Right ventricle myocardium superior (tissue), 1 donor: ENCODE measurements around the gene SPTLC3. TPM values are rescaled to one million over a fixed set of nuclear protein-coding genes. Genes with fewer than 3 reads are reported as not detected.

Source experiments
- ATAC-seq: fragments of 200-7000 bp; cut with Tn5 transposase; one replicate; pipeline ENCODE4 v1.9.1; 2020; ENCODE audit warnings: mild to moderate bottlenecking; ENCODE audit not compliant: poor library complexity
- DNase-seq: peaks from one replicate; pipeline ENCODE4 v3.0.0-alpha.2; 2020
- intact Hi-C: fragments of 100-400 bp; cut with DNase I; formaldehyde crosslinking; loops from one replicate; pipeline ENCODE4 v1.11.2; 2022
- total RNA-seq: library from RNA; stranded (reverse); fragmentation: NEBNext Ultra II Directional; extraction: Animal tissue kit (Norgen Biotek cat#: 25700); gene quantifications from one replicate; pipeline ENCODE4 v1.2.1, GENCODE V29; 2021
- donor health status: DM: no; HTN: yes; CAD: no; lungs with severe emphysema.

Gene SPTLC3
- total RNA-seq, 1 donor from 2014 or later: 5.9 TPM

DNA sequence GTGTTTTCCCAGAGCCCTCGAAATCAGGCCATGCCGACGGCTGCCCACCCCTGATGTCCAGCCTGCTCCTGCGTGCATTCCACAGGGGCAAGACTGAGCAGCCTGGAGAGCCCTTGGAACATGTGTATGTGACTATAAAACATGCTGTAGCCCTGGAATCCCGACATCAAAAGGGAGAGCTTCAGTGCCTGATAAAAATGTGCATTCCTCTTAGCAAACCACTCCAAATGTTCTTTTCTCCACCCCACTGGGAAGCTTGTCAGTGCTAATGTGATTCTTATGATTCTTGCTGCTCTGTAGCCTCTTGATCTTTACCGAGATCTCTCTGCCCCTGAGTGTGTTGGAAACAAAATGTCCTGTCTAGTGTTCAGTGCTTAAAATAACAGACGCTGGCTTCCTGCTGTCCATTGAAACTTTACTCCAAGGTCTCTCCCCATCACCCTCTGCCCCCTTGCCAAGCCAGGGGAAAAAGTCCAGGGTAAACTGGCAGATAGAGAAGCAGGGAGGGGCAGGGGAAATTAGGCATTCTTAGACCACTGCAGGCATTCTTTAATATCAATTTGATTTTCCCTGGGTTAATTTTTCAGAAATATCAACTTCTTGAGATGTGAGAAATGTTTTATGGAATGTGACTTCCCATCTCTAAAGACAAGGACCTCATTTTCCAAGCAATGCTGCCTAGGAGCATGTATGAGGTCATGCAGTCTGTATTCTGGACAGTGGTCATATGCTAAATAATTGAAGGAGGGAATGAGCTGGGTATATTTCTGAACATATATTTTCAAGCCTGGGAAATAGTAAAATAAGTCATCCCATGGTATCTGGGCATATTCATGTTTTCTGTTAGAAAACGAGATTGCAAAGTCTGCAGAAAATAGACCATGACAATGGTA, 138.5 kb downstream of the SPTLC3 start:
- intact Hi-C loops: no loop called here
- no peak for DNase-seq
- peak; percentile 91 for ATAC-seq

DNA sequence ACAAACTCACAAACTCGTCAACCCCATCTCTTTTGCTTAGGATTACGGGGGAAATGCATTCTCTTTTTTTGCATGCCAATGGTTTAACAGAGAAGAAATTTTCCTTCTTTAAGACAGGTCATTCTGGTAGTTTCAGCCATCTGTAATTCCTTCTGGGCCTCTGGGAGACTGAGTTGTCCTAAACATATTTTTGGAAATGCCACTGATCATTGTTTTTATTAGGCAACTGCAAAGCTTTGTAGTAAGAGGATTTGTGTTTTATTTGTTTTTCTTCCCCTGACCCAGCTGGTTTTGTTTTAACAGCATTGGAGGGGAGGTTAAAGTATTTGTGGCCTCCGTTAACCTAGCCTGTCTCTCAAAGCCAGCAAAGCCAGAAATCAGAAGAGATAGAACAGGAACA, 139.2 kb downstream of the SPTLC3 start:
- intact Hi-C loops: no loop called here
- DNase-seq (no peak), ATAC-seq (no peak)

DNA sequence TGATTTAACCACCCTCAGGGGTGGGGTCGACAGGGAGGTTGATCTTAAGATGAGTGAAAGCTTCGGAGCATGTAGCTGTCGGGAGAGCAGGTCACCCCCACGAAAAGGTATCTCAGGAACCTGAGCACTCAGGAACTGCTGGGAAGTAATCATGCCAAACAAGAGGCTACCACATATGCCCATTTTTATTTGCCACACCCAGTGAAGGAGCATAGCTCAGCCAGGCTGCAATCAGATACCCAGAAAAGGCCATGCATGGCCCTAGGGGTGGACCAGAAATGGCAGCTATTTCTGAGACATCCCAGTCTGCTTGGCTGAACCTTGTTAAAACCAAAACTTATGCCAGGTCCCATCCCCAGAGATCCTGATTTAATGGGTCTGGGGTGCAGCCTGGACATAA, 139.6 kb downstream of the SPTLC3 start:
- no peak for DNase-seq
- ATAC-seq: no peak
- intact Hi-C loops: no loop called here

DNA sequence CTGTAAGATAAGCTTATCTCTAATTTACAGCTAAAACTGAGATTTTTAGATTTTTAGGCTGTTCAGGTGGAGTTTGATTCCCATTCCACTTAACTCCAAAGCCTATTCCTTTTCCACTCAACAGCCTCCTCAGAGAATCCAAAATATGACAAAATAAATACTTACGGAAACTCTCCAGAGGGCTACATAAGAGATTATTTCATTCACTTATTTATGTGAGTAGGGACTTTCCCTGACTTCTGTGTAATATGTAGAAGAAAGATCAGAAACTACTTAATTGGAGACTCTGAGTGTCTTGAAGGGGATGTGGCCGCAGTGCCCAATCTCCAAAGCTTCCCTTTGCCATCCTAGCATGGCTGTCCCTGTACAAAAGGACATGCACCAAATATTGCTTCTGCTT, 140.2 kb downstream of the SPTLC3 start:
- no peak for DNase-seq
- no peak for ATAC-seq

DNA sequence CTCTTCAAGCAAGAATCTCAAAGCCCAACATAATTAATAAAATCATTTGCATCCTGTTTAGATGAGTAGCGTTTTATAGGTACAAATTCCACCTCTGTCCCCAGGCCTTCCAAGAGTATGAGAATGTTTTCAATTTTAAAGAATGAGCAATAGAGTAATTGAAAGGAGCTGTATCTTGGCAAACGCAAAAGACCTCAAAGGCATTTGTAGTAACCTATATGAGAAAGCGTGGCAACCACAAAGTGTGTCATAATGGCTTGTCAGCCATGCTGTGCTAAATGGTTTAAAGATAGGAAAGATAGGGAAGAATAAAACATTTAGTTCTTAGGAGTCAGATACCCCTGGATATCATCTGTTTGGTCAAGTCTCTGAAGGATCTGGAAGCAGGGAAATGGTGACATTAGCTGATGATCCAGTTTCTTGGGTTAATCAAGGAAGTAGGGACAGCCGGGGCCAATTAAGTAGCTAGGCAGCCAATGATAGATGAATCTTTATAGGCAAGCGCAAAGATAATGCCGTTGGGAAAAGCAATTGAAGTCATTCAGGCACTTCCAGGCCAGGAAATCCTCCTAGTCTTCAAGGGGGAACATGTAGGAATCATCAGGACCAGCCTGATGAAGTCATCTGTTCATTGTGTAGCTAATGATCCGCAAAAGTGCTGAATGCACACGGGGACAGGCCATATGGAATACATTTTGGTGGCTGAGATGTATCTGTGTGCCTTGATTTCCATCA, 140.8 kb downstream of the SPTLC3 start:
- intact Hi-C loops: no loop called here
- DNase-seq: no peak
- no peak for ATAC-seq

More for the DNA sequence above, 140.2 kb downstream of the SPTLC3 start:
- intact Hi-C loops: no loop called here

DNA sequence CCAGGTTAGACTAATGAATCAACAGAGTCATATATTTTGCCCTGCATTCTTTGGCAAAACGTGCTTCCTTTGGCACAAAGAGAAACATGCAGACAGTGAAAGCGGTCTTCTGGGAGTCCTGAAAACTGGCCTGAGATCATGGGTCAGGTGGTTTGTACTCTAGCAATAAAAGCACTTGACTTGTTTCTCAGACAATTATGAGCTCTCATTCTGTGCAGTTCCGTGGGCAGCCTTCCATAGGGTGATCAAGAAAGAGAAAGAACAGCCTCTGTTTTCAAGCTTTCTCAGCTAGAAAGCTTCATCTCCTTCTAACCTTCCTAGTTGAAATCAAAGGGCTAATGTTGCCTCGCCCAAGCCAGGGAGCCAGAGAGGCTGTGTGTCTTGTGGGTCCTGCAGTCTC, 149.6 kb downstream of the SPTLC3 start:
- intact Hi-C loops: no loop called here
- no peak for ATAC-seq
- DNase-seq: no peak

DNA sequence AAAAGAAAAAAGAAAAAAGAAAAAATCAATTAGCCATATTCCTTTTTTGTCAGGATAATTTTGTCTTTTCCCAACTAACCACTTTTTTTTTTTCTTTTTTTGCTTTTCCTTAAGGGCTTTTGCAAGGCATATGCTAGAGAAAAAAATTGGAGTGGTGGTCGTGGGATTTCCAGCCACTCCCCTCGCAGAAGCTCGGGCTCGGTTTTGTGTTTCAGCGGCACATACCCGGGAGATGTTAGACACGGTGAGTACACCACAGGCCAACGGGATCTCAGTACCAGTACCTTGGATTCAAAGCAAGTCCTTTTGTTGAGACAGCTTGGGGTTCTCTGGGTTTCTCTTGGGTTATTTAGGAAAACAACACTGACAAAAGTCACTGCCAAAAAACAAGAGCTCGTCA, 151.1 kb downstream of the SPTLC3 start:
- ATAC-seq (no peak), DNase-seq (no peak)
- intact Hi-C loops: no loop called here

DNA sequence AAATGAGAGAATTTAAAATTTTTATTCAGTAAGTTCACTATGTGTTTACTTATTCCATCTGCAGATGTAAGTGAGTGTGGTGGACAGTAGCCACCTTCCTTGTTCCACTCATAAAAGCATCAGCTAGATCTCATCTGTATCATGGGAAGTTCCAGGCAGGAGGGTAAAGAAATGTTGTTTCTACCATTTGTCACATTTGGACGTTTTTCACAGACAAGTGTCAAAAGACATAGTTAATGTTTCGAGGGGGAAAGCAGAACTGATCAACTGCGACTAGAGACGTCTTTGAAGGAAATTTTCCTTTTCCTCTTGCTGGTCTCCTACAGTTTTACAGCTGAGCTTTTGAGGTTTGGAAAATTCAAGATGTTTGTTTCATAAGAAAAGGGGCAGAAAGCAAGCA, 156.4 kb downstream of the SPTLC3 start:
- ATAC-seq (no peak), DNase-seq (no peak)
- intact Hi-C loops: no loop called here

DNA sequence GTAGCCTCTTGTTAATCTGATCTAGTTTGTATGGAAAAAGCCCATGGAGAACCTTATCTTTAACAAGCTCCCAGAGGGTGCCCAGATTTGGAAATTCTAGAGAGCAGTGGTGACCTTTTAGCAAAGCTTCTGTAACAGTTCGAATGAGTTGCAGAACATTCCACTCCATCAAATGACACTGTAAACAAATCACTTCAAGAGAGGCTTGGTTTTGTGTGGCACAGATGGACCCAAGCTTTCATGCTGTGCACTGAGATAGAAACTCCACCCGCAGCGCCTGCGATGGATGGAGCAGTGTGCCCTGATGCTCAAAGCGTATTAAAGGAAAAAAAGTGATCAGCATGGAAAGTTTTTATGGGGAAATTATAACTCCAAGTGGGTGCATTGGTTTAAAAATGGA, 157.2 kb downstream of the SPTLC3 start:
- ATAC-seq (no peak), DNase-seq (no peak)
- intact Hi-C loops: no loop called here

DNA sequence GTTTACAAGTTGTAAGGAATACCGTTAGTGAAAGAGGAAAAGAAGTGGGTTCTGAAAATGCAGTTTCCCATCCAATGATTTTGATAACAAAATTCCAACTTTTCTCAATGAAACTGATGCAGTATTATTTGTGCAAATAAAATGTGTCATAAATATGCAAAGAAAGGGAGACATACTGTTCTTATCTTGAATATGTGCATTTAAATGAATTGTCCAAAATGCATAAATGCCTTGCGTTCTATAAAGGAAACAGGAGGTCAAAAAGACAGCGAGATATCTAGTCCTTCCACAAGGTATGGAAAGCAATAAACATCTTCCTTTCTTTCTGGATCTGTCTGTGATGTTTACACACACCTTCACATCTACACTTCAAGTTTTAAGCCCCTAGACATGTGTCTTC, 157.7 kb downstream of the SPTLC3 start:
- no peak for ATAC-seq
- intact Hi-C loops: no loop called here

DNA sequence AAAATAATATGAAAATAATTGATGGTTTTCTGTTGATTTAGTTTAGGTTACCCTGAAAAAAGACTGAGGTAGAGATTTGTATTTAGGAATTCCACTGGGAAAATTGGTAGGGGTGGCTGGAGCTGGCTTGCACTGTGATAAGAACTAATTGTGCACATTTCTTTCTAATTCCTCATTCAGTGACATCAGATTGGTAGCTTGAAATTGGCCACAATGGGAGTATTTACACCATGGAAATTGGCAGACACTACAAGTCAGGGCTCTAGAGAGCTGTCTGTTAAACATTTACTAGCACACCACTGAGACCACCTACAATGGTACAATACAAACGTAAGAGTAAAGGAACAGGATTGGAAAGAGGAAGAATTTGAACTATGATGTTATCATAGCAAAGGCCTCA, 160.3 kb downstream of the SPTLC3 start:
- intact Hi-C loops: no loop called here
- DNase-seq (no peak), ATAC-seq (no peak)

More for the DNA sequence above, 157.7 kb downstream of the SPTLC3 start:
- no peak for DNase-seq

DNA sequence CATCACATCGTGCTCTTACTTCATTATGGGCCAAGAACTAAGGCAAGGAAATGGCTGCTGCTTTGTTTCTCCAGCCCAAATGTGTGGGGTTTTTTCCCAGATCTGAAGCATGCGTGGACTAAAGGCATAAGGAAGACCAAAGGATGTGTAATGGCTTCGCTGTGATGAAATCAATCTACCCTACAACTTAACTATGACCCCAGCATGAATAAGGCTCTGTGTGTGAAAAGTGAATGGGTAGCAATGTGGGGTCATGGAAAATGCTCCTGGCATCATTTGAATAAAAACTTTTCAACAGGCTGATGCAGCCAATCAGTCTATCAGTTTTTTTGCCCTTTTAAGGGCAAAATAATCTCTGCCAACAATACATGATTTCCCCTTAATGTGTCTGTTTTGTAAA, 162.0 kb downstream of the SPTLC3 start:
- intact Hi-C loops: no loop called here
- DNase-seq (no peak), ATAC-seq (no peak)

DNA sequence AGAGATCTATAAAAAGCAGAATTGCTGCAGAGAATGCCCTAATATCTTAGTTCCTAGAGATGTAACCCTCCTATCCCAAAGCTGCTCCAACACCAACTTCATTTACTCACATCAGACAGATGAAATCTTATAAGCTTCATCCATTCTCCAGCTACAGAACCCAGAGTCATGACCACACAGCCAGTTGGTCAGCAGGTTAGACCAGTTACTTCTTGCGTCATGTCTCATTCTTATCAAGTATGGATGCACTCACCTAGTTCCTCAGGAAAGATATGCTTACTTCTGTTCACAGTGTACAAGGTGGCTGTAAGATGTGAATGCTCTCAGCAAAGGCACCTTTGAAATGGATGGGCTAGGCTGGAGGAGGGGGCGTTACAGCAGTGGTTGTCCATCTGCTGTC, 164.4 kb downstream of the SPTLC3 start:
- intact Hi-C loops: no loop called here
- ATAC-seq: no peak
- DNase-seq: no peak

DNA sequence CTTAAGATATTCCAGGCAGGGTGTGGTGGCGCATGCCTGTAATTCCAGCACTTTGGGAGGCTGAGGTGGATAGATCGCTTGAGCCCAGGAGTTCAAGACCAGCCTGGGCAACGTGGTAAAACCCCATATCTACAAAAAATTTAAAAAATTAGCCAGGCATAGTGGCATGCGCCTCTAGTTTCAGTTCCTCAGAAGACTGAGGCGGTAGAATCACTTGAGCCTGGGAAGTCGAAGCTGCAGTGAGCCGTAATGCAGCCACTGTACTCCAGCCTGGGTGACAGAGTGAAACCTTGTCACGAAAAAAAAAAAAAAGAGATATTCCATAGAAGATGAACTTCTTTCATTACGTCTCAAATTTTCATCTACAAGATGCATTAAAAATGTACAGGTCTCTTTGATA, 165.6 kb downstream of the SPTLC3 start:
- intact Hi-C loops: no loop called here
- DNase-seq (no peak), ATAC-seq (no peak)

DNA sequence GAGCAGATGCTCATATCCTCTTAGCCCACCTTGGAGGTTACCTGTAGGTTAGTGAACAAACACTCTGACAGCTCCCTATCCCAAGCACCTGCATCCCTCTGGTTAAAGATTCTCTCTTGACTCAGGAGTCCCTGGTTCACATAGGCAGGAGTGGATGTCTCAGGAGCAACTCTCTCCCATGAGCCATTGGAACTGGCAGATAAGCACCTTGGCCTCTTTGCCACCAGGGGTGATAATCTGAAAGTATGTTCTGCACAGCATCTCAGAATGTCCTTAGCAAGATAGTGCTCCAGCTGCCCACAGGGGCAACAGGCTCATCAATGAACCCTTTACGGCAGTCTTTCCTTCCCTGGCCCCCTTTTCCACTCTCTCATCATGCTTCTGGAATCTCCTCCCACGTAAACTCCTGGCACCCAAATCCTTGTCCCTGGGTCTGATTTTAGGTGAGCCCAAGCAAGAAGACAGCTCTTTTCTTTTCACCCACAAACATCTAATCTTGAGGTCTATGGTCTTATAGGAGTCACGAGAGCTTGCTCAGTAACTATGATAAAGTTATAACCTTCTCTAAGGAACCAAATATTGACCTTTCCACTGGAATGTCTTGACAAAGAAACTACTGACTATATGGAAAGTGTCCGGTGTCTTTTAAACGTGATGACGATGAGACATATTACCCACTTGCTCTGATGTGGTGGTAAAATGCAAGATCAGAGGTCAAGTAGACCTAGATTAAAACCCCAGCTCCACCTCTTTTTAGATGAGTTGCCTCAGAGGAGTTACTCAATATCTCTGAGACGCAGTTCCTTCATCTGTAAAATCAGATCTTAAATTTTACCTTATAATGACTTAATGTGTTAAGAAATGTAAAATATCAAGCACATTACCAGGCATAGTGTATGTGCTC, 172.5 kb downstream of the SPTLC3 start:
- intact Hi-C loops: no loop called here
- DNase-seq (no peak), ATAC-seq (no peak)

DNA sequence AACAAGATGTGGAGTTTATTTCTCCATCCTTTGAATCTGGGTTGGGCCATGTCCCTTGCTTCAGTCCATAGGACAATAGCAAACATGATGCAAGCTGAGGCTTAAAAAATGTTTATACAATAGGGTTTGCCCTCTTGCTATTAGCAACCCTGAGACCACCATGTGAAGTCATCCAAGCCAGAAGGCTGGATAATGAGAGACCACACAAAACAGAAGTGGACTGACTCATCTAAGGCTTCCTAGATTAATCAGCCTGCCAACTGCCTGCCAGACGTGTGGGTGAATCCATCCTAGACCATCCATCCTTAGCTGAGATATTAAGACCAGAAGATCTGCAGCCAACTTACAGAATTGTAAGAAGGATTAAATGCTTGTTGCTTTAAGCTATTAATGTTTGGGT, 174.2 kb downstream of the SPTLC3 start:
- DNase-seq (no peak), ATAC-seq (no peak)
- intact Hi-C loops: no loop called here

DNA sequence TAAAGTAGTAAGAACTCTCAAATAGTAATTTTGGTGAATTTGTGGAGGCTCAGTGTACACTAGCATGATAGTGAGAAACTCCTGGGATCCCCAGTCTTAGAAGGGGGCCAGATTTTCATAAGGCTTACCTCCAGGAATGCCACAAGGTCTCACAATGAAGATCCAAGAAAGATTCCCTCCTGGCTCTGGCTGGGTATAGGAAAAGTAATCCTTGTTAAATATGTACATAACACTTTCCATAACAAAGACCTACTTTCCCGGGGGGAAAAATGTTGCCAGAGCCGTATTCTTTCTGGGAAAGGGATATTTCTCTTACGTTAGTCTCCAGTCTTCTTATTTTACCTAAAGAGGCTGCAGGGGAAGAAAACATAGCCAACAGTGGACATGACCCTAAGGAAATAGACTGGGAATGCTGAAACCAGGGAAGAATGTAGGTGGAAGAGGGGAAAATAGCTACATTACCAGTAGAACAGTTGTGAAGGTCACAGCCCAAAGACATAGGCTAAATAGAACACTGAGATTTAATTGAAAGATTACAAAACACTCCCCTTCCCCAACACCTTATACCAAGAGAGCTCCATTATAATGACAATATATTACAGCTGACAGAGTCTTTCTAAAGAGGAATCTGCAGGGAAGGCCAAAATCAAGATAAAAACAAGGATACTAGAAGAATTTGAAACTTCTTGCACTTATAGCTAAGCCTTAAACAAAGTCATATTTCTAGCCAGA, 177.4 kb downstream of the SPTLC3 start:
- DNase-seq: no peak
- intact Hi-C loops: no loop called here
- no peak for ATAC-seq

DNA sequence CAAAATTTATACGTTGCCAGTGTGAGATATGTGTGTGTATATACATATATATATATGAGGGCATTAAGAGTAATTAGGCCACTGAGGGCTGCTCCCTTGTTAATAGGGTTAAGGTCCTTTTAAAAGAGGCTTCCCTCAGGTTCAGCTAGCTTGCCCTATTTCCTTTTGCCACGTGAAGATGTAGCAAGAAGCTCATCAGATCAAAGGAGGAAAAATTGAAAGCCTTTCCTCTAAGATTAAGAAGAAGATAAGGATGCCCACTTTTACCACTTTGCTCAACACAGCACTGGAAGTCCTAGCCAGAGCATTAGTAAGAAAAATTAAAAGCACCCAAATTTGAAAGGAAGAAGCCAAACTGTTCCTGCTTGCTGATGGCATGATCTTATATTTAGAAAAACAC, 179.1 kb downstream of the SPTLC3 start:
- intact Hi-C loops: no loop called here
- no peak for ATAC-seq
- no peak for DNase-seq

DNA sequence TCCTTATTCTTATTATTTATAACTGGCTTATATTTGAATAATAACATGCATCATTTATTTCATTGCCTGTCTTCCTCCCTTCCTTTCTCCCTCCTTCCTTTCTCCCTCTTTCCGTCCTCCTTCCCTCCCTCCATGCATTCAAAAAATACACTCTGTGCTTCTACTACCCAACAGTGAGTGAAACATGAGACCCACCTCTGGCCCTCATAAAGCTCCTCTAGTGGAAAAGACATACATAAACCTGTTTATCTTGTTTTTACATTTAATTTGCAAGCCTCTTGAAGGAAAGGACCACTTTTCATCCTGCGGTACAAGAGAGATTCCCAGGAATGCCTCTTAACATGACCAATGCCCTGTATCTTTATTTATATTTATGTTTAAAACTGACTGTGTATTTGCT, 190.5 kb downstream of the SPTLC3 start:
- ATAC-seq (no peak), DNase-seq (no peak)
- intact Hi-C loops: no loop called here
